Loucy (cell line): ENCODE data around the gene RNLS.

Experiments used
- CTCF ChIP-seq: fragments of 200-600 bp; sonication (generic); conservative IDR thresholded peaks from 2 replicates; pipeline ENCODE4 v1.5.1; 2014; ENCODE audit warnings: mild to moderate bottlenecking, antibody characterized with exemption, low read length
- EZH2phosphoT487 ChIP-seq: fragments of 200-600 bp; IDR thresholded peaks from 2 replicates; pipeline ENCODE4 v1.6.1; 2018; ENCODE audit warnings: antibody characterized with exemption, mild to moderate bottlenecking, moderate library complexity, borderline replicate concordance

- no peak for TF ChIP-seq CTCF
- no peak for TF ChIP-seq EZH2phosphoT487
Observed at GRCh38 chr10:88330174-88330573, 252.9 kb downstream of the RNLS start.
